Caco-2 (cell line): Measurements from ENCODE around the gene NFIX. TPM values are rescaled to one million over a fixed set of nuclear protein-coding genes. Genes with fewer than 3 reads are reported as not detected.

Experiments used
- BruUV-seq: library from RNA; stranded (reverse); fragments of 400-500 nt; replicated peaks from 2 replicates; lab custom pipeline; 2021; lab: Mats Ljungman, UMichigan
- CTCF ChIA-PET: fragments of 300-600 bp; sonication (Branson Sonifier 250); formaldehyde crosslinking; loops from one replicate; lab custom pipeline; 2022; ENCODE audit warnings: antibody characterized with exemption; lab: Charles Lee
- POLR2A ChIA-PET: fragments of 300-600 bp; sonication (Branson Sonifier 250); formaldehyde crosslinking; loops from one replicate; lab custom pipeline; 2022; ENCODE audit warnings: antibody characterized with exemption; lab: Charles Lee
- DNase-seq, 2 experiments: peaks; one replicate each; pipeline versions ENCODE4 v3.0.0 to v3.0.0-alpha.2; 2020 to 2022
- H3K27me3 ChIP-seq: replicated peaks from 2 replicates; pipeline ENCODE4 v1.6.0; 2011; ENCODE audit warnings: low read length; ENCODE audit not compliant: control insufficient read depth, insufficient read depth
- H3K36me3 ChIP-seq: 2 replicates; pipeline ENCODE4 v1.5.1; 2011; ENCODE audit warnings: low read length; ENCODE audit not compliant: control insufficient read depth, insufficient read depth
- H3K4me1 ChIP-seq: fragments of 250-450 bp; sonication (Bioruptor Pico); 2 replicates; pipeline ENCODE4 v1.5.1; 2020; ENCODE audit warnings: mild to moderate bottlenecking
- H3K4me3 ChIP-seq: 2 replicates; pipeline ENCODE4 v1.5.1; 2011; ENCODE audit warnings: low read depth, mild to moderate bottlenecking, control low read depth, low read length
- H3K9me3 ChIP-seq: fragments of 250-450 bp; sonication (Bioruptor Pico); 2 replicates; pipeline ENCODE4 v1.5.1; 2020; ENCODE audit warnings: mild to moderate bottlenecking, moderate library complexity
- H3K27ac Mint-ChIP-seq: one replicate; pipeline ENCODE4 v1.8.0; 2022; ENCODE audit warnings: mixed read lengths; ENCODE audit not compliant: unreplicated experiment
- H3K27me3 Mint-ChIP-seq: one replicate; pipeline ENCODE4 v1.8.0; 2022; ENCODE audit warnings: mixed read lengths; ENCODE audit not compliant: insufficient read depth, unreplicated experiment
- H3K36me3 Mint-ChIP-seq: one replicate; pipeline ENCODE4 v1.8.0; 2022; ENCODE audit warnings: mild to moderate bottlenecking, mixed read lengths; ENCODE audit not compliant: insufficient read depth, unreplicated experiment
- H3K4me1 Mint-ChIP-seq: one replicate; pipeline ENCODE4 v1.8.0; 2022; ENCODE audit warnings: low read depth, mixed read lengths; ENCODE audit not compliant: unreplicated experiment
- H3K4me3 Mint-ChIP-seq: one replicate; pipeline ENCODE4 v1.8.0; 2022; ENCODE audit warnings: mild to moderate bottlenecking, moderate library complexity, mixed read lengths; ENCODE audit not compliant: unreplicated experiment
- H3K9me3 Mint-ChIP-seq: one replicate; pipeline ENCODE4 v1.8.0; 2022; ENCODE audit warnings: mixed read lengths; ENCODE audit not compliant: unreplicated experiment
- CTCF ChIP-seq, 2 experiments: fragments of 200-600 bp in 1 of 2; IDR thresholded peaks; 1 replicate in 1 of 2; 2 replicates in 1 of 2; pipeline versions ENCODE4 v1.5.1 to v1.8.0; 2011 to 2022; ENCODE audit warnings: antibody characterized with exemption in 1 of 2, control low read depth in 1 of 2, inconsistent platforms in 1 of 2, low read depth in 1 of 2, low read length in 1 of 2, mild to moderate bottlenecking in 1 of 2, moderate library complexity in 1 of 2; ENCODE audit not compliant: insufficient read depth in 1 of 2, severe bottlenecking in 1 of 2, unreplicated experiment in 1 of 2
- intact Hi-C: fragments of 100-400 bp; cut with micrococcal nuclease; formaldehyde crosslinking; loops from one replicate; pipeline ENCODE4 v1.10.0; 2022; ENCODE audit not compliant: unreplicated experiment
- total RNA-seq: library from RNA; stranded (reverse); gene quantifications from 2 replicates; pipeline ENCODE4 v1.2.3, GENCODE V29; 2022

NFIX gene
- total RNA-seq, 1 experiment from 2014 or later, result 0.82 TPM

- TF ChIP-seq CTCF (IDR thresholded peaks at IDR 0.05; ENCODE audit: insufficient read depth in 1 of 2, low read depth in 1 of 2, low read length in 1 of 2, severe bottlenecking in 1 of 2, unreplicated experiment in 1 of 2), result no peak
- no peaks in the 10 kb centered on the region for H3K9me3 ChIP-seq
- Mint-ChIP-seq H3K27me3 (peaks cover 15% of the 10 kb centered on the region), H3K4me1 (no peaks in the 10 kb centered on the region), H3K9me3 (no peaks in the 10 kb centered on the region), H3K4me3 (no peak overlapping the region), H3K36me3 (peaks cover 6% of the 10 kb centered on the region), H3K27ac (no peak overlapping the region)
- H3K27me3 ChIP-seq, result peaks cover 2% of the 10 kb centered on the region; the same call in 1 of the 2 replicates
- ChIA-PET POLR2A (no interaction called here), CTCF (no interaction called here)
- no peaks in the 10 kb centered on the region for H3K36me3 ChIP-seq
- intact Hi-C loops, result no loop called here
- H3K4me1 ChIP-seq, result no peaks in the 10 kb centered on the region
- BruUV-seq, result no TSS peak
- no peak overlapping the region for H3K4me3 ChIP-seq
- no peak for DNase-seq
Measured at GRCh38 chr19:12991296-12991695, 4.0 kb upstream of the NFIX start.

- ChIA-PET CTCF (interaction anchor here (0.6 kb wide), 2 partner anchors 67 to 91 kb away, joined by 3 read pairs; no protein-coding TSS in a partner anchor), POLR2A (no interaction called here)
- Histone ChIP-seq H3K27me3 (peaks cover 2% of the 10 kb centered on the region; the same call in 1 of the 2 replicates), H3K4me1 (no peaks in the 10 kb centered on the region), H3K9me3 (no peaks in the 10 kb centered on the region), H3K36me3 (no peaks in the 10 kb centered on the region), H3K4me3 (no peak overlapping the region)
- Mint-ChIP-seq H3K9me3 (no peaks in the 10 kb centered on the region), H3K27ac (no peak overlapping the region), H3K4me3 (no peak overlapping the region), H3K27me3 (peaks cover 13% of the 10 kb centered on the region), H3K4me1 (no peaks in the 10 kb centered on the region), H3K36me3 (peaks cover 6% of the 10 kb centered on the region)
- BruUV-seq, result no TSS peak
- TF ChIP-seq CTCF (IDR thresholded peaks at IDR 0.05; ENCODE audit: insufficient read depth in 1 of 2, low read depth in 1 of 2, low read length in 1 of 2, severe bottlenecking in 1 of 2, unreplicated experiment in 1 of 2), result no peak
- no peak for DNase-seq
- intact Hi-C loops, result no loop called here
Measured at GRCh38 chr19:12992729-12993128, 2.5 kb upstream of the NFIX start.

GRCh38 chr19:12993562-12993961, 1.7 kb upstream of the NFIX start:
- Mint-ChIP-seq H3K27me3 (peaks cover 17% of the 10 kb centered on the region), H3K9me3 (no peaks in the 10 kb centered on the region), H3K27ac (no peak overlapping the region), H3K4me1 (no peaks in the 10 kb centered on the region), H3K36me3 (peaks cover 6% of the 10 kb centered on the region), H3K4me3 (no peak overlapping the region)
- Histone ChIP-seq H3K4me3 (no peak overlapping the region), H3K36me3 (no peaks in the 10 kb centered on the region), H3K4me1 (no peaks in the 10 kb centered on the region), H3K9me3 (no peaks in the 10 kb centered on the region), H3K27me3 (peaks cover 2% of the 10 kb centered on the region; the same call in 1 of the 2 replicates)
- intact Hi-C loops, result no loop called here
- no peak for DNase-seq
- no peak for TF ChIP-seq CTCF (IDR thresholded peaks at IDR 0.05; ENCODE audit: insufficient read depth in 1 of 2, low read depth in 1 of 2, low read length in 1 of 2, severe bottlenecking in 1 of 2, unreplicated experiment in 1 of 2)
- no TSS peak for BruUV-seq
- ChIA-PET CTCF (interaction anchor here (0.7 to 1.9 kb wide), 2 partner anchors 14 to 16 kb away, joined by 4 to 5 read pairs; no protein-coding TSS in a partner anchor), POLR2A (no interaction called here)
